DOHH2 (cell line): ENCODE data around the gene CPOX.

Source experiments
- H3F3A ChIP-seq: fragments of 200-600 bp; sonication (generic), shearing (Covaris generic); 2 replicates; pipeline ENCODE4 v1.6.0; 2016; ENCODE audit warnings: antibody characterized with exemption, mild to moderate bottlenecking; ENCODE audit not compliant: control insufficient read depth, insufficient read depth
- H3K27ac ChIP-seq: fragments of 200-600 bp; sonication (generic); 2 replicates; pipeline ENCODE4 v1.5.1; 2014; ENCODE audit warnings: low read depth, mild to moderate bottlenecking, low read length, moderate library complexity
- H3K27me3 ChIP-seq: fragments of 200-600 bp; sonication (generic); 2 replicates; pipeline ENCODE4 v1.6.1; 2014; ENCODE audit warnings: mild to moderate bottlenecking, low read length, mixed read lengths; ENCODE audit not compliant: control insufficient read depth
- H3K36me3 ChIP-seq: fragments of 200-600 bp; sonication (generic); 2 replicates; pipeline ENCODE4 v1.6.1; 2014; ENCODE audit warnings: mild to moderate bottlenecking, low read length, moderate library complexity, mixed read lengths; ENCODE audit not compliant: control insufficient read depth
- H3K4me1 ChIP-seq: fragments of 200-600 bp; sonication (generic); 2 replicates; pipeline ENCODE4 v1.6.1; 2014; ENCODE audit warnings: mild to moderate bottlenecking, low read length, mixed read lengths; ENCODE audit not compliant: control insufficient read depth
- H3K4me2 ChIP-seq: fragments of 200-600 bp; sonication (generic); 2 replicates; pipeline ENCODE4 v1.6.0; 2014; ENCODE audit warnings: mild to moderate bottlenecking, low read length, moderate library complexity
- H3K4me3 ChIP-seq: fragments of 200-600 bp; sonication (generic); 2 replicates; pipeline ENCODE4 v1.5.1; 2014; ENCODE audit warnings: mild to moderate bottlenecking, low read length, mixed read lengths
- H3K79me2 ChIP-seq: fragments of 200-600 bp; sonication (generic); 2 replicates; pipeline ENCODE4 v1.6.1; 2014; ENCODE audit warnings: mild to moderate bottlenecking, low read length, mixed read lengths; ENCODE audit not compliant: control insufficient read depth
- H3K9me2 ChIP-seq: fragments of 200-600 bp; sonication (generic); replicated peaks from 2 replicates; pipeline ENCODE4 v1.6.1; 2014; ENCODE audit warnings: mild to moderate bottlenecking, low read length, mixed read lengths; ENCODE audit not compliant: control insufficient read depth
- H3K9me3 ChIP-seq: fragments of 200-600 bp; sonication (generic); 2 replicates; pipeline ENCODE4 v1.6.1; 2014; ENCODE audit warnings: antibody characterized with exemption, low read length, mixed read lengths; ENCODE audit not compliant: control insufficient read depth, insufficient read depth
- H4K20me1 ChIP-seq: fragments of 200-600 bp; sonication (generic); 2 replicates; pipeline ENCODE4 v1.6.0; 2014; ENCODE audit warnings: low read depth, mild to moderate bottlenecking, antibody characterized with exemption, low read length, moderate library complexity; ENCODE audit not compliant: control insufficient read depth, insufficient read depth
- CTCF ChIP-seq: fragments of 200-600 bp; sonication (generic); IDR thresholded peaks from one replicate; pipeline ENCODE4 v1.5.1; 2014; ENCODE audit warnings: antibody characterized with exemption, mild to moderate bottlenecking, low read depth, low read length; ENCODE audit not compliant: poor library complexity, severe bottlenecking
- EZH2phosphoT487 ChIP-seq: fragments of 200-600 bp; sonication (generic); IDR thresholded peaks from 2 replicates; pipeline ENCODE4 v1.6.1; 2017; ENCODE audit warnings: borderline replicate concordance, mild to moderate bottlenecking, antibody characterized with exemption, low read length, moderate library complexity, mixed read lengths

The CPOX gene

GRCh38 chr3:98532709-98533571, 60.5 kb downstream of the CPOX start:
- H3K4me1 ChIP-seq: peaks cover 74% of the 10 kb centered on the region
- H3F3A ChIP-seq: peaks cover 23% of the 10 kb centered on the region
- no peaks in the 10 kb centered on the region for H3K79me2 ChIP-seq
- no peaks in the 10 kb centered on the region for H4K20me1 ChIP-seq
- H3K9me2 ChIP-seq: no peaks in the 10 kb centered on the region
- H3K27ac ChIP-seq: peak overlapping the region; percentile 62
- no peaks in the 10 kb centered on the region for H3K9me3 ChIP-seq
- peak overlapping the region; percentile 66 for H3K4me2 ChIP-seq
- peak overlapping the region; percentile 58 for H3K4me3 ChIP-seq
- H3K27me3 ChIP-seq: no peaks in the 10 kb centered on the region
- TF ChIP-seq EZH2phosphoT487 (no peak), CTCF (no peak)
- H3K36me3 ChIP-seq: no peaks in the 10 kb centered on the region

- peak overlapping the region; percentile 66 for H3K4me2 ChIP-seq
- peaks cover 72% of the 10 kb centered on the region for H3K4me1 ChIP-seq
Measured at GRCh38 chr3:98532275-98532637, 61.2 kb downstream of the CPOX start.

GRCh38 chr3:98531622-98532274, 61.7 kb downstream of the CPOX start, which contains the start of gene GPR15:
Gene GPR15, plus strand, starts transcription at chr3:98531978. Its CDS starts 56 bp downstream, at chr3:98532034.
- no peaks in the 10 kb centered on the region for H3K36me3 ChIP-seq
- no peaks in the 10 kb centered on the region for H4K20me1 ChIP-seq
- peaks cover 23% of the 10 kb centered on the region for H3F3A ChIP-seq
- H3K4me2 ChIP-seq: peak within 1 kb of the TSS; percentile 66
- H3K4me1 ChIP-seq: peaks cover 67% of the 10 kb centered on the region
- TF ChIP-seq EZH2phosphoT487 (no peak), CTCF (no peak)
- no peaks in the 10 kb centered on the region for H3K9me3 ChIP-seq
- H3K4me3 ChIP-seq: peak within 1 kb of the TSS; percentile 58
- no peaks in the 10 kb centered on the region for H3K27me3 ChIP-seq
- peak within 1 kb of the TSS; percentile 62 for H3K27ac ChIP-seq
- no peaks in the 10 kb centered on the region for H3K79me2 ChIP-seq
- no peaks in the 10 kb centered on the region for H3K9me2 ChIP-seq

More at GRCh38 chr3:98532275-98532637, 61.2 kb downstream of the CPOX start:
- Histone ChIP-seq H3K4me3 (peak overlapping the region; percentile 58), H3K27me3 (no peaks in the 10 kb centered on the region), H3K9me2 (no peaks in the 10 kb centered on the region), H3K79me2 (no peaks in the 10 kb centered on the region), H3K9me3 (no peaks in the 10 kb centered on the region), H3K27ac (peak overlapping the region; percentile 62), H4K20me1 (no peaks in the 10 kb centered on the region), H3F3A (peaks cover 23% of the 10 kb centered on the region), H3K36me3 (no peaks in the 10 kb centered on the region)
- TF ChIP-seq CTCF: no peak
- no peak for TF ChIP-seq EZH2phosphoT487
